ENCODE measurements around the gene APOBEC3B.
"Not testable (repeated sequence)": the region's sequence is repeated elsewhere in the genome, so short reads cannot be mapped to it uniquely, and the experiment has no call there.

The APOBEC3B gene

GRCh38 chr22:39037071-39037470, 54.9 kb downstream of the APOBEC3B start:
- DNase-seq = not testable (repeated sequence)

- no peak for DNase-seq
These were observed 57.4 kb downstream of the APOBEC3B start for GRCh38 chr22:39039306-39040126.

- DNase-seq = not testable (repeated sequence)
These were observed 58.0 kb downstream of the APOBEC3B start for GRCh38 chr22:39040155-39040537.

- peak; percentile 76 for DNase-seq
These were observed 58.6 kb downstream of the APOBEC3B start, which contains the start of gene APOBEC3F for GRCh38 chr22:39040538-39041296. Gene APOBEC3F, plus strand, starts transcription at chr22:39040864. Its CDS starts 97 bp downstream, at chr22:39040961.

- no peak for DNase-seq
These were observed 59.8 kb downstream of the APOBEC3B start for GRCh38 chr22:39041908-39042307.

Data from EL (cell line).